ENCODE measurements around the gene DDO. TPM values are rescaled to one million over a fixed set of nuclear protein-coding genes. Genes with fewer than 3 reads are reported as not detected.
"Not testable (repeated sequence)": the region's sequence is repeated elsewhere in the genome, so short reads cannot be mapped to it uniquely, and the experiment has no call there.

DDO gene
- total RNA-seq, 1 donor from 2014 or later: not detected

GRCh38 chr6:110457567-110458175, 42.3 kb upstream of the DDO start:
- H3K4me1 Mint-ChIP-seq; H3K36me3 Mint-ChIP-seq (ENCODE audit: low read depth); H3K4me3 Mint-ChIP-seq; H3K27me3 Mint-ChIP-seq (ENCODE audit: low read depth); H3K27ac Mint-ChIP-seq (ENCODE audit: unreplicated experiment): not testable (repeated sequence)
- H3K9me3 Mint-ChIP-seq: peaks cover 14% of the 10 kb centered on the region
- peak; percentile 5 for DNase-seq (ENCODE audit: low read depth, low spot score)
- peak; percentile 45 for TF ChIP-seq CTCF (conservative IDR thresholded peaks at IDR 0.05)

GRCh38 chr6:110456694-110457093, 41.3 kb upstream of the DDO start:
- DNase-seq (ENCODE audit: low read depth, low spot score): no peak
- Mint-ChIP-seq H3K4me1 (no peaks in the 10 kb centered on the region), H3K27ac (ENCODE audit: unreplicated experiment) (no peak overlapping the region), H3K4me3 (no peak overlapping the region), H3K36me3 (ENCODE audit: low read depth) (peaks cover 3% of the 10 kb centered on the region), H3K9me3 (peaks cover 12% of the 10 kb centered on the region), H3K27me3 (ENCODE audit: low read depth) (no peaks in the 10 kb centered on the region)
- TF ChIP-seq CTCF (conservative IDR thresholded peaks at IDR 0.05): no peak

- no peak overlapping the region for H3K27ac Mint-ChIP-seq (ENCODE audit: unreplicated experiment)
- H3K4me3 Mint-ChIP-seq: no peak overlapping the region
- TF ChIP-seq CTCF (conservative IDR thresholded peaks at IDR 0.05): no peak
- H3K4me1 Mint-ChIP-seq: no peaks in the 10 kb centered on the region
- H3K36me3 Mint-ChIP-seq (ENCODE audit: low read depth): no peaks in the 10 kb centered on the region
- peaks cover 2% of the 10 kb centered on the region for H3K9me3 Mint-ChIP-seq
- DNase-seq (ENCODE audit: low read depth, low spot score): no peak
- peaks cover 2% of the 10 kb centered on the region for H3K27me3 Mint-ChIP-seq (ENCODE audit: low read depth)
These were observed 34.1 kb upstream of the DDO start for GRCh38 chr6:110449541-110449895.

GRCh38 chr6:110448846-110449540, 33.6 kb upstream of the DDO start:
- no peak overlapping the region for H3K27ac Mint-ChIP-seq (ENCODE audit: unreplicated experiment)
- H3K4me3 Mint-ChIP-seq: no peak overlapping the region

GRCh38 chr6:110447761-110448160, 32.4 kb upstream of the DDO start:
- peaks cover 2% of the 10 kb centered on the region for H3K27me3 Mint-ChIP-seq (ENCODE audit: low read depth)
- no peak for DNase-seq (ENCODE audit: low read depth, low spot score)
- H3K4me1 Mint-ChIP-seq: no peaks in the 10 kb centered on the region
- no peak overlapping the region for H3K27ac Mint-ChIP-seq (ENCODE audit: unreplicated experiment)
- H3K9me3 Mint-ChIP-seq: no peaks in the 10 kb centered on the region
- H3K4me3 Mint-ChIP-seq: no peak overlapping the region
- no peaks in the 10 kb centered on the region for H3K36me3 Mint-ChIP-seq (ENCODE audit: low read depth)
- TF ChIP-seq CTCF (conservative IDR thresholded peaks at IDR 0.05): no peak

More at GRCh38 chr6:110448846-110449540, 33.6 kb upstream of the DDO start:
- H3K9me3 Mint-ChIP-seq: peaks cover under 1% of the 10 kb centered on the region
- H3K36me3 Mint-ChIP-seq (ENCODE audit: low read depth): no peaks in the 10 kb centered on the region
- peaks cover 2% of the 10 kb centered on the region for H3K27me3 Mint-ChIP-seq (ENCODE audit: low read depth)
- no peak for DNase-seq (ENCODE audit: low read depth, low spot score)
- TF ChIP-seq CTCF (conservative IDR thresholded peaks at IDR 0.05): no peak
- H3K4me1 Mint-ChIP-seq: no peaks in the 10 kb centered on the region

All from neural crest cell (in vitro differentiated cells).